GM19351 (cell line): ENCODE measurements around the gene SLC43A1.
"Not testable (repeated sequence)": the region's sequence is repeated elsewhere in the genome, so short reads cannot be mapped to it uniquely, and the experiment has no call there.

Source experiments
- ATAC-seq: cut with Tn5 transposase; IDR thresholded peaks from one replicate; pipeline ENCODE4 v1.9.1; 2021; ENCODE audit warnings: mild to moderate bottlenecking, moderate library complexity; ENCODE audit not compliant: unreplicated experiment

The SLC43A1 gene

GRCh38 chr11:57515332-57516060 is at the start of gene SLC43A1:
SLC43A1 (minus strand) TSS chr11:57515702; CDS start chr11:57514111, 1,591 bp downstream.
- peak; percentile 39 for ATAC-seq

- ATAC-seq: no peak
Measured at GRCh38 chr11:57562596-57562995, 47.1 kb upstream of the SLC43A1 start.

- no peak for ATAC-seq
Measured at GRCh38 chr11:57560146-57560545, 44.6 kb upstream of the SLC43A1 start.

GRCh38 chr11:57556041-57556440 is 40.5 kb upstream of the SLC43A1 start:
- no peak for ATAC-seq

GRCh38 chr11:57555393-57555792 is 39.9 kb upstream of the SLC43A1 start:
- no peak for ATAC-seq

- ATAC-seq: no peak
Measured at GRCh38 chr11:57552479-57552878, 37.0 kb upstream of the SLC43A1 start.

GRCh38 chr11:57551941-57552340 is 36.4 kb upstream of the SLC43A1 start:
- no peak for ATAC-seq

GRCh38 chr11:57549983-57550382 is 34.5 kb upstream of the SLC43A1 start:
- ATAC-seq: no peak

GRCh38 chr11:57547854-57548377 is 32.4 kb upstream of the SLC43A1 start:
- ATAC-seq: peak; percentile 87

- ATAC-seq: peak; percentile 78
Measured at GRCh38 chr11:57546869-57547475, 31.5 kb upstream of the SLC43A1 start.

- no peak for ATAC-seq
Measured at GRCh38 chr11:57546451-57546850, 30.9 kb upstream of the SLC43A1 start.

GRCh38 chr11:57545883-57546282 is 30.4 kb upstream of the SLC43A1 start:
- no peak for ATAC-seq

GRCh38 chr11:57544566-57544965 is 29.1 kb upstream of the SLC43A1 start:
- no peak for ATAC-seq

- no peak for ATAC-seq
Measured at GRCh38 chr11:57543593-57543992, 28.1 kb upstream of the SLC43A1 start.

GRCh38 chr11:57542582-57542981 is 27.1 kb upstream of the SLC43A1 start:
- ATAC-seq: no peak

GRCh38 chr11:57541169-57541568 is 25.7 kb upstream of the SLC43A1 start:
- no peak for ATAC-seq

GRCh38 chr11:57539342-57539741 is 23.8 kb upstream of the SLC43A1 start:
- no peak for ATAC-seq

- ATAC-seq: no peak
Measured at GRCh38 chr11:57536947-57537619, 21.6 kb upstream of the SLC43A1 start, which contains the start of gene SMTNL1. SMTNL1 (plus strand) TSS chr11:57537595; CDS start chr11:57542643, 5,048 bp downstream.

- not testable (repeated sequence) for ATAC-seq
Measured at GRCh38 chr11:57534449-57534848, 18.9 kb upstream of the SLC43A1 start.

GRCh38 chr11:57530596-57531507 is 15.3 kb upstream of the SLC43A1 start, which contains the start of gene TIMM10:
TIMM10 (minus strand) TSS chr11:57530754; CDS start chr11:57530189, 565 bp downstream.
- peak; percentile 96 for ATAC-seq
